GM20000 (cell line): ENCODE data around the gene GTF3C2.

Experiments
- DNase-seq: peaks from one replicate; pipeline ENCODE4 v3.0.0; 2012; ENCODE audit warnings: low spot score
- CTCF ChIP-seq: IDR thresholded peaks from 2 replicates; pipeline ENCODE4 v1.5.1; 2012; ENCODE audit warnings: mild to moderate bottlenecking, control low read depth; ENCODE audit errors: extremely low read depth, missing control alignments

GTF3C2 gene

GRCh38 chr2:27284996-27285395 lies 71.6 kb downstream of the GTF3C2 start:
- no peak for DNase-seq
- no peak for TF ChIP-seq CTCF

GRCh38 chr2:27282892-27283291 lies 73.7 kb downstream of the GTF3C2 start:
- TF ChIP-seq CTCF, result no peak
- no peak for DNase-seq

GRCh38 chr2:27281855-27282559 lies 74.6 kb downstream of the GTF3C2 start, which contains the start of gene TRIM54:
TSS of gene TRIM54 (plus strand) at chr2:27282429. CDS start at chr2:27282732, 303 bp downstream.
- no peak for TF ChIP-seq CTCF
- DNase-seq, result no peak

GRCh38 chr2:27281442-27281841 lies 75.1 kb downstream of the GTF3C2 start:
- DNase-seq, result no peak
- TF ChIP-seq CTCF, result no peak

GRCh38 chr2:27280826-27281225 lies 75.7 kb downstream of the GTF3C2 start:
- DNase-seq, result no peak
- TF ChIP-seq CTCF, result no peak

- DNase-seq, result no peak
- no peak for TF ChIP-seq CTCF
Measured at GRCh38 chr2:27278010-27278409, 78.6 kb downstream of the GTF3C2 start.
